NCI-H2081 treated with DMSO at 0.1 percent for 48 hours (cell line): ENCODE measurements around the gene UNC45A.

Experiments used
- DNase-seq: peaks from one replicate; lab custom pipeline; 2025; lab: John Stamatoyannopoulos, UW

The UNC45A gene

DNA sequence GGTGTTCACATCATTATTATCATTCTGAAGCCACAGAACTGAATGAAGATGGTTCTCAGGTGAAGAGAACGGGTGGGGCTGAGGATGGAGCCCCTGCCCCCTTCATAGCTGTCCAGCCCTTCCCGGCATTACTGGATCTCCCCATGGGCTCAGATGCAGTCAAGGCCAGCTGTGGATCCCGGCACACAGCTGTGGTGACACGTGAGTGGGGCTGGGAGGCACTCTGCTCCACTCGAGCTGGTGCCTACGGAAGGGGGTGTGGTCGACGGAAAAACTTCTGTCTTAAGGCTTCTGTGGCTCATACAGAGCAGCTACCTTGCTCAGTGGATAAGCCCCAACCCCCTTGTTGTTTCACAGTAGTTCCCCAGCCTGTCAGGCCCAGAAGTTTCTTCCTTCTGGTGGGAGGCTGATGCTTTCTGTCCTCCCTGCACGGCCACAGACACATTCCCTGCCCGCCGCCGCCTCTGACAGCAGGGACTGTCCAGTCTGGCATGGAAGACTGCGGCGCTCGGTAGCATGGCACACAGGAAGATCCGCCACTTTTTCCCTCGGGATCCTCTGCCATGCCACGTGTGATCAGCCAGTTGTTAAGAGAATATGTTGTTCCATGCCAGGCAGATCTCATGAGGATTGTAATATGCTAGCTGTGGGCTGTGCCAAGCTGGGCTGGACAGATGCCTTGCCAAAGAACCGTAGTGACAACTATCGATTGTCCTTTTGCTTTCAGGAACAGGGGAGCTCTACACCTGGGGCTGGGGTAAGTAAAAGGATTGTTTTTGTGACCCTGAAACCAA is 25.4 kb downstream of the UNC45A start:
- DNase-seq, result no peak

DNA sequence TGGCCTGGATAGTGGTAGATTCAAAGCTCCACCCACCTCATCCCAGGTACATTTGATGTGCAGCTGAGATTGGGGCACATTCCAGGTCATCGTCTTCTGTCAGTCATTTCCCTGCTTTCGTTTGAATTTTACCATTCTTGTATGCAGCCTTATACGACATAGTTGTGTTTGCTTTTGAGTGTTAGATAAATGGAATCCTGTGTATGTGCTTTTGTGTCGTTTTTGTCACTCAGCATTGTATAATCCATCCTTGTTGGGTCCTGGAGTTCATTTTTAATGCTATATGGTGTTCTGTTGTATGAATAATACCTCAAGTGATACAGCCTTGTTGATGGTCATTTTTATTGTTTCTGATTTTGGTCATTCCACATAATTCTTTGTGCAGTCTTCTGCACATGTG is 26.9 kb downstream of the UNC45A start:
- no peak for DNase-seq

DNA sequence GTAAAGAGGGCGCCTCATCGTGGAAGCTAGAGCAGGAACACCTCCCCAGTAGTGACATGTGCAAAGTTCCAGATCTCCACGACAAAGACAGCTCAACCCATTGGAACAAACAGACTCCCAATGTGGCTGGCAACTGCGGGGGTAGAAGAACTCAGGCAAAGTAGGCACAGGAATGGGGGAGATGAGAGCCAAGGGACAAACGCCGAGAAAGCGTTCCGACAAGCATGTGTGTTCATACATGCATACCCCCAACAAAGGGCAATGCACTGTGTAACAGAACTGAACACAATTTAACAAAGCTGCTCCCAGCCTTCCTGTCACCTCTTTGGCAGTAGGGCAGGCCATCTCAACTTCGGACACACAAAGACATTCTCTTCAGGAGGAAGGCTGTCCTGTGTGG is 31.2 kb downstream of the UNC45A start:
- no peak for DNase-seq

DNA sequence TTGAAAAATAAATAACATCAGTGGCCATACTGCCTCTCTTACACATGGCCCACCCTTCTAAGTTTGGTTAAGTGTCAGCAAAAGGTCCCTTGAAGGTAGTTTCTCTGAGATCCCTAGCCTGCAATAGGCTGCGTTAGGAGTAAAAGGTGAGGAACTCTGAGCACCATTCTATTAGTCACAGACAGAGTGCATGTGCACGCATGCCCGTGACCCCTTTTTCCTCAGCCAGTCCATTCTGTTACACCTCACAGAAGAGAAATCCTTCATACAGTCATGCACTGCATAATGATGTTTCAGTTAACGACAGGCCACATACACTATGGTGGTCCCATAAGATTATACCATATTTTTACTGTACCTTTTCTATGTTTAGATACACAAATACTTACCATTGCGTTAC is 32.1 kb downstream of the UNC45A start:
- DNase-seq, result no peak

DNA sequence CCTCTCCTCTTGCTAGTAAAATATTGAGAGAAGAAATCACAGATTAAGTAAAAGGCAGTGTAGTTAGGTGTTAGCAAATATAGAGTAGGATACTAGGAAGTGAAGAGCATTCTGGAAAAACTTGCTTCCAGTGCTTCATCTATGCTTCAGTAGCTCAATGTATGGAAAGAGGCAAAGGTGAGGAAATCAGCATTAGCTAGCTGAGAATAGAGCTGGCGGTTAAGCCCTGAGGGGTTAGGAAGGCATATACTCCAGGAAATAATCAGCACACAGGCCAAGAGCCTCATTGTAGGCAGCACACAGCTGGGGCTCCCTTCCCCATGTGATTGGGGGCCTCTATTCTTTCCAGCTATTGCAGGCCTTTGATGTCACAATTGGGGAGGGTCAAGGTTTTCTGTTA is 33.3 kb downstream of the UNC45A start:
- no peak for DNase-seq

DNA sequence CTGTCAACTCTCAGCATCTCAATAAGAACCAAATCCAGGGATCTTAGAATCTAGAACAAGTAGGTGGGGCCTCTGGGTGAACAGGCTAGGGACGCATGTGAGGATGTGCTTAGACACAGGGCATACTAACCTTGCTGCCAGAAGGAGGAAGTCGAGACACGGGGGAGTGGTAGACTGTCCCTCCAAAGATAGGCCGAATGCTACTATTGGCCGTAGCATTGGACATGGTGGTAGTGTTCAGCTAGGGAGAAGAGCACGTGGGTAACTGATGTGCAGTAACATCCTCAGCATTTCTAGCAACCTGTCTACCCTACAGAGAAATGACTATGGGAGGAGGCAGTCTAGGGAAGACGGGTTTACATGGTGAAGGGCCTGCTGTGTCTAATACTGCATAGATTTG is 35.2 kb downstream of the UNC45A start:
- DNase-seq, result no peak

DNA sequence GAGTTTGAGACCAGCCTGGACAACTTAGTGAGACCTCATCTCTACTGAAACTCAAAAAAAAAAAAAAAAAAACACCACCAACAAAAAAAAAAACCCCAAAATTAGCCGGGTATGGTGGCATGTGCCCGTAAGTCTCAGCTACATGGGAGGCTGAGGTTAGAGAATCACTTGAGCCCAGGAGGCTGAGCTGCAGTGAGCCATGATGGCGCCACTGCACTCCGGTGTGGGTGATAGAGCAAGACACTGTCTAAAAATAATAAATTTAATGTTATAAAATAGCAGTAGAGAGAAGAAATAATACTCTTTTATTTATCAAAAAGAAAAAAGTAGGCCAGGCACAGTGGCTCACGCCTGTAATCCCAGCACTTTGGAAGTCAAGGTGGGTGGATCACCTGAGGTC is 37.0 kb downstream of the UNC45A start:
- no peak for DNase-seq

DNA sequence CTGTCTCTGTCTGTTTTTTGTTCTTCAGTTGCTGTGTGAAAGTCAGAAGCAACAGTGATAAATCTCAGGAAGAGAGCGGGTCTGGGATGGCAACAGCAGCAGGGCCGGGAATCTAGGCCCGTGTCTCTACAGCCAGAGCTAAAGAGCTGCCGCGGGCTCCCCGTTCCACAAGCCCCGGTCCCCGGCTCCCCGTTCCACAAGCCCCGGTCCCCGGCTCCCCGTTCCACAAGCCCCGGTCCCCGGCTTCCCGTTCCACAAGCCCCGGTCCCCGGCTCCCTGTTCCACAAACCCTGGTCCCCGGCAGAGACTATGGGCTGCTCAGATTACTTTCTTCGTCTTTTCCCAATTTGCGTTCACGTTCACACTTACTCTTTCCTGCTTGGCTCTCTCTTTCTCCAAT is 39.1 kb downstream of the UNC45A start:
- DNase-seq, result no peak

DNA sequence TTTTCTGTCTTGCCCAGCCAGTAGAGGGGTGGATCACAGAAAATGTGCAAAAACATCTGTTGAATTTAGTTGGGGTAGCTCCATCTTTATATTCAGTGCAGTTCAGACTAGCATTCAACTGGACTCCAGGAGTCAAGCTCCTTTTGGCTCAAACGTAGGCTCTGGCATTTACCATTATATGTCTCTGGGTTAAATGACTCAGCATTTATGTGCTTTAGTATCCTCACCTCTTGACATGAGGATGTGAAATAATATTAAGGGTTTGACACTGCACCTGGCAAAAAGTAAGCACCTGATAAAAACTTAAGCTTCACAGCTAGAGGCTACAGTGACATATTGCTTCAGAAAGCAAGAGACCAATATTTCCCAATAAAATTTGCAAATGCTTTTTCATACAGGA is 44.5 kb downstream of the UNC45A start:
- no peak for DNase-seq

DNA sequence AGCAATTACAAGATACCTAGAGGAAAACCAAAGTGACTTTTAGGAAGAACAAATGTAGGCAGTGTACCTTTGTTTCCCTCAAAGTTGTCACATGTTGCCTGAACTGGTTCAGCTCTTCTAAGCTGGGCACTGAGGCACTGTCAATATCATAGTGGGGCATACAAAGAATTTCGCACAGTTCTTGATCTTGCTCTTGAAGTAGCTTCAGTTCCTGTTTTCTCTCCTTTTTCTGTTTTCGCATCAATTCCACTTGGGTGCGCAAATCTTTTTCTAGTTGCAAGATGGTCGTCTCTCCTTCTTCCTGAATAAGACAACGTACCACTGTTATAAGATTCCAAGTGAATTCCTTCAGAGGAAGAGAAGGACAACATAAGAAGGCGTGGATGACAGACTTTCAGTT is 46.6 kb downstream of the UNC45A start:
- DNase-seq, result no peak

DNA sequence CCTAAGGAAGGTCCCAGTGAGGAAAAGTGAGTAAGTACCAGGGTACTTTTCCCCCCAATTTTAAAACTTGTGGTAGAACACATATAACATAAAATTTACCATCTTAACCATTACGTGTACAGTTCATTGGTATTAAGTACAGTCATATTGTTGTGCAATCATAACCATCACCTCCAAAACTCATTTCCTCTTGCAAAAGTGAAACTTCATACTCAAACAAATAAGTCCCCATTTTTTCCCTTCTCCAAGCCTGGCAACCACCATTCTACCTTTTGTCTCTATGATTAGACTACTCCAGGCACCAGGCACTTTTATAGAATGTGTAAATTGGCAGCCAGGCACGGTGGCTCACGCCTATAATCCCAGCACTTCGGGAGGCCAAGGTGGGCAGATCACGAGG is 47.0 kb downstream of the UNC45A start:
- DNase-seq, result no peak

DNA sequence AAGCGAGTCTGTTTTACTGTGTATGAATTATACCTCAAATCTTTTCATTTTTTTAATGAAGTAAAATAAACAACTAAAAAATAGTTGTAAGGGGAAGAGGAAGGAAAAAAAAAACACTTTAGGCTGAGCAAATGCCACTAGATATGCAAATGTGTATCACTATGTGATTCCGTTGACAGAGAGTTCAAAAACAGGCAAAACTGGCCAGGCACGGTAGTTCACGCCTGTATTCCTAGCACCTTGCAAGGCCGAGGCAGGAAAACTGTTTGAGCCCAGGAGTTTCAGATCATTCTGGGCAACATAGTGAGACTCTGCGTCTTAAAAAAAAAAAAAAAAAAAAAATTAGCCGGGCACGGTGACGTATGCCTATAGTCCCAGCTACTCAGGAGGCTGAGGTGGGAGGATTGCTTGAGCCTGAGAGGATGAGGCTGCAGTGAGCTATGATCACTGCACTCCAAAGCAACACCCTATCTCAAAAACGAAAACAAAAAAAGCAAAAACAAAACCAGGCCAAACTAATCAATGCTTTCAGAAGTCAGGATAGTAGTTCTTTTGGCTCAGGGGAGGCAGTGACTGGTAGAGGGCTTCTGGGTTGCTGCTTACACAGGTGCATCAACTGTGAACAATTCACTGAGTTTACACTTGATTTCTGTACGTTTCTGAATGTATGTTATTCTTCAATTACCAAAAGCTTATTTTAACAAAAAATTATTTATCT is 51.9 kb downstream of the UNC45A start:
- DNase-seq, result no peak

DNA sequence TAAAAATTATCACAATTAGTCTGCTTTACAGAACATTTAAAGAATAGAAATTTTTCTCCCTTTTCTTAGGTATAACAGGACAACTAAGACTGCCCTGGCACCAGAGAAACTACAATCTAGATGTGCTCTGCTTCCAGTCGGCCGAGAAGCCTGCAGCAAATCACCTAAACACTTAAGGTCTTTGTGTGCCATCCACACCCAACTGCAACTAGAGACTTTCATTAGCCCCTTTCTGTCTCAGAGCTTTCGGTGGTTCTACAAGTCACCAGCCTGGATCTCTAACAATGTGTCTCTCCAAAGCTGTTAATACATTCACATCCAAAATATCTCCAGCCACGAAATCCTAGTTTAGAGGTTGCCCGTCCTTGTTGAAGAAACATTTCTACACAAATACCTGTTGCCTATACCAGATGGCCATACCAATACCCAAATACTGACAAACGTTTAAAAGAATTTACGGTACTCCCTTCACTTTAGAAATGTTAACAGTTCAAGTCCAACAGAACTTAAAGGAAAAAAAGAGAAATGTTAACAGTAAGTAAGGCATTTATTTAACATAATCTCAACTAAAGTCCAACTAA is 52.6 kb downstream of the UNC45A start:
- no peak for DNase-seq

DNA sequence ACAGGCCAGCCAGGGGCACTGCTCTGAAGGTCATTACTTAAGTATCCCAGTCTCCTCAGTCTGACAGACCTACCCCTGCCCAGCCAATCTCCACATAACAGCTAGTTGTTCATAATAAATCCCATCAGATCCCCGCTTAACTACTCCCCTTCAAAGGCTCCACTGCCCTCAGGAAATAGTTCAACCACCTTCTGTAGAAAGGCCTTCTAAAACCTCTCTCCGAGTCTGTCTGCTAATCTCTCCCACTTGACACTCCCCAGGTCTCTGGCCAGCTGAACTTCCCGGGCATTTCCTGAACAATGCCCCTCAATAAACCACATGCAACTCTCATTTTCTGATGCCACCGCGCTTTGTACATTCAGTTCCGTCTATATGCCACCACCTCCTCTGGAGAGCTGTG is 53.2 kb downstream of the UNC45A start:
- no peak for DNase-seq

DNA sequence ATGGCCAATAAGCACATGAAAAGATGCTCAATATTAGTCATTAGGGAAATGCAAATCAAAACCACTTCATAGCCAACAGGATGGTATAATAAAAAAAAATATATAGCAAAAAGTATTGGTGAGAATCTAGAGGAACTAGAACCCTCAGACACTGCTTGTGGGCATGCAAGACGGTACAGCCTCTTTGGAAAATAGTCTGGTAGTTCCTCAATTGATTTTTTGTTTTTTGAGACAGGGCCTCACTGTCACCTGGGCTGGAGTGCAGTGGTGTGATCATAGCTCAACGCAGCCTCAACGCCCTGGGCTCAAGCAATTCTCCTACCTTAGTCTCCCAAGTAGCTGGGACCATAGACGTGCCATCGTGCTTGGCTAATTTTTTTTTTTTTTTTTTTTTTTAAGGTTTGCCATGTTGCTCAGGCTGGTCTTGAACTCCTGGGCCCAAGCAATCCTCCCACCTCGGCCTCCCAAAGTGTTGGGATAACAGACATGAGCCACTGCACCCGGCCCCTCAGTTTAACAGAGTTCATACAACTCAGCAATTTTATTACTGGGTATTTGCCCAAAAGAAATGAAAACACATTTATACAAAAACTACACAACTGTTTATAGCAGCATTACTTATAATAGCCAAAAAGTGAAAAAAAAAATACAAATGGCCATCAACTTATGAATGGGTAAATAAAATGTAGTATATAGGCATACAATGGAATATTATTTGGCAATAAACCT is 54.1 kb downstream of the UNC45A start:
- DNase-seq, result no peak

DNA sequence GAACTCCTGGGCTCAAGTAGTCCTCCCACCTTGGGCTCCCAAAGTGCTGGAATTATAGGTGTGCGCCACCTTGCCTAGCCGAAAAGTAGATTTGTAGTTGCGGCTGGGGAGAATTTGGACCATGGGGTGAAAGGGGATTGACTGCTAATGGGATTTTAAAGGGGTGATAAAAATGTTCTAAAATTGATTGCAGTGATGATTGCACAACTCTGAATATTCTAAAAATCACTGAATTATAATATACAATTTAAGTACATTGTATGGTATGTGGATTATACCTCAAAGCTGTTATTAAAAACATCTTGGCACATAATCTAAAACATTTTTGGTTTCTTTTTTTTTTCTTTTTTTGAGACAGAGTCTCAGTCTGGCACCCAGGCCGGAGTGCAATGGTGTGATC is 55.4 kb downstream of the UNC45A start:
- DNase-seq, result no peak

DNA sequence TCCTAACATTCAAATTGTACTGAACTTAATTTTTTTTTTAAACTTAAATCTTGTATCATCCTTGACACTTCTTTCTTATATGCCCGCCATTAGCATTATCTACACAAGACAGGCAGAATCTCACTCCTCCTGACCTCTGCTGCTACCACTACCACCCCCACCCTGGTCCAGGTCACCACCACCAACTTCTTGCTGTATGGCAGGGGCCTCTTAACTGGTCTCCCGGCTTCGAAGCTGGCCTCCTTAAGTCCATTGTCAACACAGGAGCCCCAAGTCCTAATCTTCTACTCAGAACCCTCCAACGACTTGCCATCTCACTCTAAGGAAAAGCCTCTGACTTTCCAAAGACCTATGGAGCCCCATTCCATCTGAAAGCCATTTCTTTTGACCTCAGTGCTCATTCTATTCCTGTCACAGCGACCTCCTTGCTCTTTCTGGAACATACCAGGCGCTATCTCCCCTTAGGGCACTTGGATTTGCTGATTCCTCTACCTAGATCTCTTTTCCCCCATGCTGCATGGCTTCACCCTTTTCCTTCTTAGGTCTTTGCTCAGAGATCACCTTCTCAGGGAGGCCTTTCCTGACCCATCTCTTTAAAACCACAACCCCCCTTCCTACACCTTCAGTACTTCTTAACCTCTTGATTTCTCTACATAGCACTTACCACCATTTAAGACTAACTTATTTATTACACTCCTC is 56.7 kb downstream of the UNC45A start:
- no peak for DNase-seq

DNA sequence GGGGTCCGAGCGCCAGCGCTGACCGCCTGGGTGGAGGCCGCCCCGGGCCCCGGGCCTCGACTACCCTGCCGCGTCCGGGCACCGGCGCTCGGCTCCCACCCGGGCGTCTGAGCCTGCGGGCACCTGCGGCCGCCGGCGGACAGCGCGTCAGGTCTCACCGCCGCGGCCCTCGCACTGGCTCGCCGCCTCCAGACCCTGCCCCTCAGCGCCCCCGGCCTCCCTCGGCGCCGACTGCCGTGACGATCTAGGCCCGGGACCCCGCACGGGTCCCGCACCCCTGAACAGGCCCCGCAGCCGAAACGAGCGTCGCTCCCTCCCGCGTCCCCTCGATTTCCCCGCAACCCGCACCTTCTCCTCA is 59.0 kb downstream of the UNC45A start:
- no peak for DNase-seq

DNA sequence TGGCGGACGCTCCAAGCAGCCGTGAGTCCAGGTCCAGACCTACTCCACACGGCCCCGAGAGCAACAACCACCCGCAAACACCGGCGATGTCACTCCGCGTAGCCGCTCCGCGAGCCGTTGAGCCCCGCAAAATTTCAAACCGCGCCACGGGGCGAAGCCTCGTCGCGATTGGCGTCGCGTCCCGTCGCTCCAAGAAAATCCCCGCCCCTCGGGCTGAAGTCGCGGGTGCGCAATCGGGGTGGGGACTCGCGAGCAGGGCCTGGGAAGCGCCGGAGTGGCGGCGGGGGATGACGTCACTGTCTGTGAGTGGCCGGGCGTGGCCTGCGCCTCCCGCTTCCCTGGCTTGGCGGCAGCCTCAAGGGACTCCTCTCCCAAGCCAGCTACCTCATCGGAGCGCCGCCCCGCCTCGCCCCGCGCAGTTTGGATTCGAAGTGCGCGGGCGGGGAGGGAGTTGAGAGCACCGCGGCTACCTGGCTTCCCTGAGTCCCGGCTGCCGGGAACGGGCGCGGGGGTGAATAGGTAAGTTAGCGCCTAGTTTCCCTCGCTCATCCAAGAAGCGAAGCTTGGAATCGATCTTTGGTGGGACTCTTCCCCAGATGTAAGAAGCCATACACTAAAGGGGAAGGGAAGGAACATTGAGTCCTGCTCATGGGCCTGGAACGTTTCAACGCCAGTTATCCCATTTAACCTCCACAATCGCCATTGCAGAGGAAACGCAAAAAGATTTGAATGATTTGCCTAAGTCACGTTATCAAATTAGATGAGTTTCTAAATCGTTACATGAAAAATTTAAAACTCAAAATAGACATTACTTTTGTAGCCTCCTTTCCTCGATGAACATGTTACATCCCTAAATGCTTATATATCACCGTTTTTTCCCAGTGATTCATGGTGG is 59.6 kb downstream of the UNC45A start, which contains the start of gene PRC1:
Gene PRC1 (minus strand): TSS at position 119 of the 895 bp plus-strand sequence. CDS start 118 bp downstream, at position 1.
- DNase-seq, result peak; percentile 90

DNA sequence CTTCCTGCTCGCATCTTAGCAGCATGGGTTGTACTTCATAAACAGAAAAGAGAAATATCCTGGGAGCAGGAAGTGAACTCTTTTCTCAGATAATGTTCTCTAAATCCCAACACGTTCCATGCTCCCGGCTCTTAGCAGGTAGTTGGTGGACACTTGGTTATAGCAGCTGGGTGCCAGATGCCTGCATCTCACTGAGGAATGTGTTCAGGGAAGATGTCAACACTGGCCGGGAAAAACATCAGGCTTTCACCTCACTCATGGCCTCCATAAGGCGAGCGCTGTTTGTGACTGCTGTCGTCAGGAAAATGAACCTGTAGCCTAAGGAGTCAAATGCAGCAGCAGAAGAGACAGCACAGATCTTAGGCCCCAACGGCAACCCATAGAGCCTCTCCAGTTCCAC is 63.7 kb downstream of the UNC45A start:
- no peak for DNase-seq

DNA sequence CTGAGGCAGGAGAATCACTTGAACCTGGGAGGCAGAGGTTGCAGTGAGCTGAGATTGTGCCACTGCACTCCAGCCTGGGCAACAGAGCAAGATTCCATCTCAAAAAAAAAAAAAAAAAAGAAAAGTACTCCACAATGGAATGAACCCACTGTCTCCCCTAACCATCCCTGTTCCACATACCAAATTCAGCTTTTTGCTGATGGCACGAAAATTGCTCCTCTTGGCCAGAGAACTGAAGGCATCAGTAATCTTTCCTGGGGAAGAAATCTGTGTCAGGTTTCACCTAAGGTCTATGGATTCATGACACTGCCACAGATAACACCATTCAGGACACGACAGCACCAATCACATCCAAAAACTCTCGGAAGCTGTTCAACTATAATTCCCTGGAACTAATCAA is 66.1 kb downstream of the UNC45A start:
- DNase-seq, result no peak
